Skin epidermis (tissue), 12 donors: ENCODE measurements around the gene MAB21L4.
"Not testable (repeated sequence)": the region's sequence is repeated elsewhere in the genome, so short reads cannot be mapped to it uniquely, and the experiment has no call there.

Experiments
- H3K27ac ChIP-seq, 21 experiments: fragments of 200-600 bp; sonication (generic) in 11 of 21; one replicate each; pipeline ENCODE4 v1.5.0; 2020; ENCODE audit warnings: mild to moderate bottlenecking in 3 of 21, inconsistent platforms in 2 of 21, moderate library complexity in 2 of 21
- H3K4me3 ChIP-seq, 7 experiments: fragments of 200-600 bp; sonication (generic) in 2 of 7; one replicate each; pipeline ENCODE4 v1.5.0; 2020; ENCODE audit warnings: inconsistent platforms in 2 of 7, mild to moderate bottlenecking in 2 of 7, moderate library complexity in 1 of 7

MAB21L4 gene

GRCh38 chr2:240848900-240849680 lies 46.9 kb downstream of the MAB21L4 start:
- no peak overlapping the region for H3K27ac ChIP-seq
- no peak overlapping the region for H3K4me3 ChIP-seq

DNA sequence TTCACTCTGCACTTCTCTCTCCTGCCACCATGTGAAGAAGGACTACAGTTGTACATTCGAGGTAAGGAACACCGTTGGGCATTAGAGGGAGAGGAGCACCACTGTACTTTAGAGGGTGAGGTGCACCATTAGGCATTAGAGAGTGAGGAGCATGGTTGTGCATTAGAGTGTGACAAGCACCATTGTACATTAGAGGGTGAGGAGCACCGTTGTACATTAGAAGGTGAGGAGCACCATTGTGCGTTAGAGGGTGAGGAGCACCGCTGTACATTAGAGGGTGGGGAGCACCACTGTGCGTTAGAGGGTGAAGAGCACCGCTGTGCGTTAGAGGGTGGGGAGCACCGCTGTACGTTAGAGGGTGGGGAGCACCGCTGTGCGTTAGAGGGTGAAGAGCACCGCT lies 48.1 kb downstream of the MAB21L4 start:
- H3K4me3 ChIP-seq = no peak overlapping the region
- H3K27ac ChIP-seq = no peak overlapping the region

- Histone ChIP-seq H3K4me3 (no peak overlapping the region), H3K27ac (no peak overlapping the region)
Measured at GRCh38 chr2:240846873-240847595, 48.9 kb downstream of the MAB21L4 start.

- not testable (repeated sequence) for H3K4me3 ChIP-seq, H3K27ac ChIP-seq
Measured at GRCh38 chr2:240846309-240846708, 49.6 kb downstream of the MAB21L4 start.

DNA sequence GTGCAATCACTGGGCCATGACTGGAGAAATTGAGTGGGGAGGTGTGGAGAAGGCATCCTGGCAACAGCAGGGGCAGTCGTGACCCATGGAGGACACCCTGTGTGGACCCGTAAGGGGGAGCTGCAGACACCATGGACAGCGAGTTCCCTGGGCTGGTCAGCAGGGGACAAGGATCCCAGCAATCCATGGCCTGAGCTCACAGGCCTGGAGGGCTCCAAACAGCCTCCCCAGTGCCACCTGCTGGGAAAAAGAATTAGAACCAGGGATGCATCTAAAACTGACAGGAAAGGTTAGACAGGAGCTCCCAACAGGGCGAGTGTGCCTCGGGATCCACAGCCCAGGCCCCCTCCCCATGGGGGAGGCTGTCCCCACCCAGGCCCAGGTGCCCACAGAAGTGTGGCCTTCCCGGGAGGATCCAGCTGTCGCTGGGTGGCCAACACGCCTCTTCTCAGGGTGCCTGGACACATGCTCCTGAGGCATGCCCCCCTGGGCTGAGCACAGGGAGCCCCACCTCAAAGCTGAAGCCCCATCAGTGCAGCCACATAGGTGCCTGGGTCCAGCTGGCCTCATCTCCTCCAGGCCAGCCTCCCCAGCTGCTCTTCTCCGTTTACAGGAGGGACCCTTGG lies 55.4 kb downstream of the MAB21L4 start:
- Histone ChIP-seq H3K4me3 (no peak overlapping the region), H3K27ac (no peak overlapping the region)

GRCh38 chr2:240839152-240840143 lies 56.5 kb downstream of the MAB21L4 start:
- no peak overlapping the region for H3K27ac ChIP-seq

DNA sequence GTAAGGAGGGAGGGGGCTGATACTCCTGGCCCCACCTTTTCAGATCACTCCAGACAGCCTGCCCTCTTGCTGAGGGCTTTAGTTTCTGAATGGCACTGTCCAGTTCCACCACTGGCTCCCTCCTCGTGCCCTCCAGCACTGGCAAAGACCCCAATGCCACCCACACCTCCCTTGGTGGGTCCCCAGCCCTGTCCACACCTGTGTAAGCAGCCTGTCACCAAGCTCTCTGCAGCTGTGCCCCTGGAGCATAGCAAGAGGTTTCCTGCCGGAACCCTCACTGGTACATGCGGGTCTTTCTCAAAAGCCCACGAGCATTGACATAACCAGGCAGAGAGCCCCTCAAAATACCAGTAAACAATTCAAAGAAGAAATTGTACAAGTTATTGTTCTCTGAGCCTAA lies 58.3 kb downstream of the MAB21L4 start:
- H3K4me3 ChIP-seq = no peak overlapping the region

More at GRCh38 chr2:240839152-240840143, 56.5 kb downstream of the MAB21L4 start:
- H3K4me3 ChIP-seq = no peak overlapping the region

GRCh38 chr2:240836781-240837467 lies 59.0 kb downstream of the MAB21L4 start:
- no peak overlapping the region for H3K27ac ChIP-seq

More for the DNA sequence above, 58.3 kb downstream of the MAB21L4 start:
- H3K27ac ChIP-seq = no peak overlapping the region

More at GRCh38 chr2:240836781-240837467, 59.0 kb downstream of the MAB21L4 start:
- H3K4me3 ChIP-seq = no peak overlapping the region
